Tibial nerve (tissue), 4 donors: Measurements from ENCODE around the gene NQO1.

Source experiments
- CTCF ChIP-seq, 5 experiments: fragments of 200-600 bp in 3 of 5; fragments of 450-650 bp in 2 of 5; sonication (generic) in 3 of 5; IDR thresholded peaks; one replicate each; pipeline ENCODE4 v1.5.1; 2016 to 2019; ENCODE audit warnings: antibody characterized with exemption in 5 of 5, mild to moderate bottlenecking in 3 of 5, moderate library complexity in 2 of 5
- EP300 ChIP-seq, 2 donors: sonication (generic); formaldehyde crosslinking; IDR thresholded peaks; one replicate each; pipeline ENCODE4 v1.6.1; 2017; ENCODE audit warnings: antibody characterized with exemption in 2 of 2, mild to moderate bottlenecking in 1 of 2
- POLR2A ChIP-seq, 2 donors: fragments of 450-650 bp; IDR thresholded peaks; one replicate each; pipeline ENCODE4 v1.6.1; 2017; ENCODE audit warnings: antibody characterized with exemption in 2 of 2, mild to moderate bottlenecking in 2 of 2, moderate library complexity in 2 of 2

- TF ChIP-seq CTCF (IDR thresholded peaks at IDR 0.05): no peak
- no peak for TF ChIP-seq POLR2A (IDR thresholded peaks at IDR 0.05)
- TF ChIP-seq EP300 (IDR thresholded peaks at IDR 0.05): no peak
Measured at GRCh38 chr16:69744363-69745231, 18.2 kb upstream of the NQO1 start.
